Mammary epithelial cell (primary cell): ENCODE results near the gene LHFPL3.

ENCODE experiments used
- CTCF ChIP-seq, 2 donors: IDR thresholded peaks in 1 of 2; conservative IDR thresholded peaks in 1 of 2; 2 replicates each; pipeline ENCODE4 v1.5.1; 2011 to 2012; ENCODE audit warnings: inconsistent platforms in 2 of 2, low read length in 2 of 2, mild to moderate bottlenecking in 2 of 2, control low read depth in 1 of 2, low read depth in 1 of 2; ENCODE audit not compliant: insufficient read depth in 1 of 2; ENCODE audit errors: extremely low read depth in 1 of 2
- EZH2 ChIP-seq: IDR thresholded peaks from 2 replicates; pipeline ENCODE4 v1.6.1; 2012; ENCODE audit warnings: low read length, inconsistent platforms, borderline replicate concordance

- TF ChIP-seq CTCF (conservative IDR thresholded peaks at IDR 0.05 in 1 of 2, IDR thresholded peaks at IDR 0.05 in 1 of 2; ENCODE audit: extremely low read depth in 1 of 2, insufficient read depth in 1 of 2, low read depth in 1 of 2, low read length in 2 of 2) = no peak
- no peak for TF ChIP-seq EZH2
Observed at GRCh38 chr7:104723001-104723400, 394.6 kb downstream of the LHFPL3 start.
